HFF-Myc (cell line): ENCODE measurements around the gene CCDC57.

Source experiments
- DNase-seq: peaks from one replicate; pipeline ENCODE4 v3.0.0-alpha.2; 2011; ENCODE audit warnings: low read depth; ENCODE audit errors: extremely low read depth
- H3K4me3 ChIP-seq: replicated peaks from 2 replicates; pipeline ENCODE4 v1.5.1; 2011; ENCODE audit warnings: low read depth, mild to moderate bottlenecking, control low read depth, low read length
- CTCF ChIP-seq: IDR thresholded peaks from 2 replicates; pipeline ENCODE4 v1.5.1; 2012; ENCODE audit warnings: mild to moderate bottlenecking, low read depth, low read length, control low read depth; ENCODE audit errors: missing control alignments

The CCDC57 gene

DNA sequence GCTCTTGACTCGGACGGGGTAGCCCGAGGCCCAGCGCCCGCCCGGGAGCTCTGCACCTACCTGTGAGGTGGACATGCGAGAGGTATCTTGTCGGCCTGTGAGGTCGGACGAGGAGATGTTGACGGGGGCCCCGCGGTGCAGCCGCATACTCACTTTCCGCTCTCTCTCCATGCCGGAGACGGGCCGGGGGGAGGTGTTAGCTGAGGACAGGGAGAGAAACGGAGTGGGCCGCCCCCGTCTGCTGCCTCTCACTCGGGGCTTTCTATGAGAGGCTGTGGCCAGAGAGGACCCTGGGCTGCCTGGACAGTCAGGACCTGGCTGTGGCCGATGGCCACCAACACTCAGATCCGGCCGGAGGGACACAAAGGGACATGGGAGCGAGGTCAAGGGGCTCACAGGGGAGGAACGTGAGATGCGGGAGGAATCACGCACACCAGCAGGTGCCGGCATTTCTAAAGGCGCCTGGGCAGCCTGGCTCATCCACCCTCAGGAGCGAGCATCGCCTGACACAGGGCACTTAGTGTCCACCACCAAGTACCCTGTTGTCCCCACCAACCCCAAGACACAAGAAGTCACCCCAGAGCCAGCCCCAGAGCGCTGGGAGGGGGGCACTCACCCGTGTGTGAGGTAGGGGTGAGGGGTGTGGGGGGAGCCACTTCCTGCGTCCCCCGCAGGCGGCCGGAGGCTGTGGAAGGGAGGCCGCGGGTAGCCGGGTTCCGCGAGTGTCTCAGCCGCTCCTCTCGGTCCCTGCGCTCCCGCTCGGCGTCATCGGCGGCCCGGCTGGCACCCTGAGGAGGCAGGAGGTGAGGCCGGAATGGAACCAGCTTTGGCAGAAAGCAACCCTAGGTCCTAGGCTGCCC is 36.4 kb upstream of the CCDC57 start:
- DNase-seq, result no peak
- no peak overlapping the region for H3K4me3 ChIP-seq
- TF ChIP-seq CTCF, result no peak

- DNase-seq, result no peak
- no peak overlapping the region for H3K4me3 ChIP-seq
- TF ChIP-seq CTCF, result no peak
These were observed 35.4 kb upstream of the CCDC57 start for GRCh38 chr17:82247856-82248671.

DNA sequence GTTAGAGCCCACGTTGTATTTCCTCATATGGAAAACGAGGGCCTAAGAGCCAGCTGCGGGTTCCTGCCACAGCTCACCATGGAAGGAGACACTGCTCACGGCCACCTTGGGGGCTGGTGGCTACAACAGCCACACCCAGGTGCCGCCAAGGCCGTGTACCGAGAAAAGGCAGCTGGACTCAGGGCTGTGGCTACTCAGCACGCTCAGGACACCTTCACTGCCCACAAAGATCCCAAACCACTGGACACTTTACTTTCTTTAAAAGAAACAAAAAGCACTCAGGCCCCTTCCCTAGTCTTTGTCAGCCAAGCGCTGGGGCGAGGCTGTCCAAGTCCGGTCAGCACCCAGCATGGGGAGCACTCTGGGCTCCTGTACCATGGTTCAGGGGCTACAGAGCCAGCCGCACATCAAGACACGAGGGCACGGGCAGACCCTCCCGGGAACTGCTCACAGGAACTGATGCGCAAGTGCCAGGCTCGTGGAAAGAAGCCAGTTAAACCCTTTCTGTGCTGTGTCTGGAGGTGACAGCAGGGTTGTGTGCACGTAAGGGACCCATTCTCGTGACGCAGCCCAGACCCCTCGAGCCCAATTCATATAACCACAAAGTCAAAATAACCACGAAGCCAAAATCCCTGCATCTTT is 34.7 kb upstream of the CCDC57 start:
- no peak for DNase-seq
- no peak overlapping the region for H3K4me3 ChIP-seq
- TF ChIP-seq CTCF, result no peak

DNA sequence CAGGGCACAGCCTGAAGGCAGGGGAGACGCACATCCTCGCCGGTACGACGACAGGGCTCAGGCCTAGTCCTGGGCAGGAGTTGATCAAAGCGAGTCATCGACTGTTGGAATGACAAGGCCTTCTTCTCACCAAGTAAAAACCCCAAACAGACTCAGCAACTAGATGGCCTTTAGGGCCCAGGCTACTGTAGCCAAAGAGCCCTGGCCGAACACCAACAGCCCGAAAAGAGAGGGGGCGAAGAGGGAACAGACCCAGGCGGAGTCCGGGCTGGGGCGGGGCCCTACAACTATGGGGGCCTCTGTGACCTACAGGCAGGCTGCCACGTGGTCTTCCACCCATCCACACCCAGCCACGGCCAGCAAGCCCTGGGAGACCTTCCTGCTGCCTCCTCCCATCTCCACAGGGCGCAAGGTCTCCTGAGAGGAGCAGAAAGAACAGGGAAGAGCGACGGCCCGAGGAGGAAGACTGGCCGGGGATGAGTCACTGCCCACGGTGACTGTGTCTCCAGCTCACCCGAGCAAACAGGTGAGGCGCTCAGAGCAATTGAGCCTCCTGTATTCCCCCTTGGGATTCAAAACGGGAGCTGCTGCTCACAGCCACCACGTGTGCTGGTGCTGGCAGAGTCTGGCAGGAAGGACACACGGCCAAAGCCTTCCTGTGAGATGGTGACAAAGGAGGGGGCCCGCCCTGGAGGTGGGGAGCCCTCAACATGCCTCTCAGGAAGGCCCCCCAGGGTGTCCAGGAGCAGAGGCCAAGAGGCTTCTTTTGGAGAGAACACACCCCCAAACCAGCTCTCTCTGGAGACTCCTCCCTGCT is 33.9 kb upstream of the CCDC57 start:
- DNase-seq, result no peak
- no peak overlapping the region for H3K4me3 ChIP-seq
- no peak for TF ChIP-seq CTCF

GRCh38 chr17:82246040-82246364 is 33.4 kb upstream of the CCDC57 start:
- no peak for DNase-seq
- H3K4me3 ChIP-seq, result no peak overlapping the region
- no peak for TF ChIP-seq CTCF

DNA sequence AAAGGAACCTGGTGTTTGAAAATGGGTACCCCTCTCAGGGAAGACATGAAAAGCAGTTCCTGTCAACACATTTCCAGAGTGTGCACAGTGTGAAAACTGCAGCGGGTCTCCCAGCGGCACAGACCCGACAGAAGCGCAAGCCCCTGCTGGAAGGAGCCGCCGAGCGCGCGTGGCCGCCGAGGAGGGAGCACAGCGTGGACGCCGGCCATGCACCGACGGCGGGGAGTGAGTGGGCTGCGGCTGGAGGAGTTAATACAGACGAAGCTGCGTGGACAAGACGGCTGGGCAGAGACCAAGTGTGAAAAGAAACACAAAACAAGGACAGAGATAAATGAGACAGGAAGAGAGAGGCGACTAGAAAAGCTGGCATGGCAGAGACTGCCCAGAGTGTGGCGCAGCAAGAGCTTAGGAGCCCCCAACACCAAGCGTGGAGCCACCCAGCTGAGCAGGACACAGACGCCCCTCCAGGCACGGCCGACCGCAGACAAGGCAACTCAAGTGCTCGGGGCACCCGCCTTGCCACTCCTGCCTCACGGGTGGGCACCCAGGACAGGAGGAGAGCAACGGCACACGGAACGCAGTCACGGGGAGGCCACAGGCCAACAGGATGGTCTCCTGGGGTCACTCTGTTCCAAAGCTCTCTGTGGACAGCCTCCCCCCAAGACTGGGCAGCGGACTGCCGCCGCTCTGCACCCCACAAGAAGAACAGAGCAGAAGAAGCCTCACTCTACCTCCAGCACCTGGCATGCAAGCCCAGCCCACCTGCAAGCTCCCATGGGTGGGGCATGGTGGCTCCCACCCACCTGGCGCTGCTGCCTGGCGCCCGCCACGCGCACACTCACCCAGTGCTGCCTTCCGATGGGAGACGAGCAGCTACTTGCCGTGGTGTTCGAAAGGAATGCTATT is 32.7 kb upstream of the CCDC57 start:
- no peak for DNase-seq
- TF ChIP-seq CTCF, result no peak
- no peak overlapping the region for H3K4me3 ChIP-seq
